HL-60 (cell line): ENCODE data around the gene GTF2A1L.

Experiments
- CTCF ChIP-seq: IDR thresholded peaks from one replicate; pipeline ENCODE4 v1.5.1; 2011; ENCODE audit warnings: low read length, control low read depth, inconsistent platforms; ENCODE audit not compliant: insufficient read depth
- GABPA ChIP-seq: IDR thresholded peaks from 2 replicates; pipeline ENCODE4 v1.6.1; 2012; ENCODE audit warnings: low read depth
- REST ChIP-seq: IDR thresholded peaks from 2 replicates; pipeline ENCODE4 v1.6.1; 2012; ENCODE audit warnings: low read depth; ENCODE audit not compliant: insufficient replicate concordance

GRCh38 chr2:48707466-48707865, 89.8 kb downstream of the GTF2A1L start:
- TF ChIP-seq CTCF (no peak), GABPA (no peak), REST (no peak)
